ENCODE measurements around the gene ZNF292. TPM values are rescaled to one million over a fixed set of nuclear protein-coding genes. Genes with fewer than 3 reads are reported as not detected.
A peak's percentile ranks its signal among the peaks of the same experiment; 100 is the strongest.

The ZNF292 gene
- total RNA-seq, 2 experiments from 2014 or later = 81.5 to 82.5 TPM

GRCh38 chr6:87151781-87152525, 3.4 kb upstream of the ZNF292 start:
- POLR2A ChIA-PET = interaction anchor here (1.1 to 2.7 kb wide), 2 partner anchors 550 to 1928 kb away, joined by 5 to 9 read pairs; partner anchors contain the start of genes AKIRIN2 and PNRC1
- CTCF ChIA-PET = interaction anchor here (1.4 kb wide), 1 partner anchor 13 kb away, joined by 3 read pairs; no protein-coding TSS in a partner anchor
- intact Hi-C loops (cut with DNase I, micrococcal nuclease) = loop anchor here (5.0 to 10.0 kb wide), 5 partner anchors 253 to 1933 kb away; partner anchors contain the start of genes AKIRIN2 (in 1 of the 2), CFAP206 (in 1 of the 2), PNRC1 (in 1 of the 2) and RARS2 (in 1 of the 2)
- no peaks in the 10 kb centered on the region for H3K9me3 ChIP-seq (ENCODE audit: control insufficient read depth in 1 of 2, insufficient read depth in 1 of 2, low read length in 2 of 2)
- H3K36me3 ChIP-seq (ENCODE audit: insufficient read depth, low read length) = no peaks in the 10 kb centered on the region
- Mint-ChIP-seq H3K27ac (peak overlapping the region; percentile 88), H3K4me1 (ENCODE audit: low read depth) (peaks cover 42% of the 10 kb centered on the region), H3K4me3 (peak overlapping the region; percentile 92), H3K9me3 (no peaks in the 10 kb centered on the region), H3K36me3 (ENCODE audit: low read depth) (peaks cover 22% of the 10 kb centered on the region), H3K27me3 (no peaks in the 10 kb centered on the region)
- ATAC-seq (ENCODE audit: poor library complexity) (peak; percentile 38), DNase-seq (peak; percentile 41 to 83 (median 68))
- peak overlapping the region; percentile 64 for H3K4me3 ChIP-seq (ENCODE audit: low read length)
- TF ChIP-seq CTCF (IDR thresholded peaks at IDR 0.05) = no peak
- peaks cover 34% of the 10 kb centered on the region for H3K4me1 ChIP-seq (ENCODE audit: insufficient read depth, low read length)
- peak overlapping the region; percentile 74 to 76 for H3K27ac ChIP-seq (ENCODE audit: low read depth in 1 of 2, low read length in 2 of 2)
- H3K27me3 ChIP-seq (ENCODE audit: control insufficient read depth in 1 of 2, insufficient read depth in 2 of 2, low read length in 2 of 2) = no peaks in the 10 kb centered on the region

DNA sequence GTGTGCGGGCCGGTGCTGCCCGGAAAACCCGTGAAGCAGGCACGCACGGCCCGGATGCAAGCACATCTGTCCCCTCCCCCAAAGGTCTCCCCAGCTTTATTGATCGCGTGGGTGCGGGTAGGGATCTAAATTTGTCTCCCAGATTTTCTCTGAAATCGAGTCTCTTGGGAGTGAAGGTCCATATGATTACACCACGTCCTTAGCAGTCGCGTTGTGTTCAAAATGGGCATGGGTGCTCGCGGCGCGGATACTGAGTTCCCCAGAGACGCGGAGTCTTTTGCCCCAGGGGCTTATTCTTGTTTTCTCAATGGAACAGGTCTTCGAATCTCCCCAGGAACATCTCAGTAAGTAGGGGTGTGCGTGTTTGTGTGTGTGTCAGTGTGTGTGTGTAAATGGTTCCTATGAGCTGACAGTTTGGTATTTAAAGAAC, 2.8 kb upstream of the ZNF292 start:
- no peaks in the 10 kb centered on the region for H3K36me3 ChIP-seq (ENCODE audit: insufficient read depth, low read length)
- DNase-seq = no peak
- intact Hi-C loops (cut with DNase I, micrococcal nuclease) = loop anchor here (5.0 to 10.0 kb wide), 5 partner anchors 252 to 1932 kb away; partner anchors contain the start of genes AKIRIN2 (in 1 of the 2), CFAP206 (in 1 of the 2), PNRC1 (in 1 of the 2) and RARS2 (in 1 of the 2)
- no peaks in the 10 kb centered on the region for H3K27me3 ChIP-seq (ENCODE audit: control insufficient read depth in 1 of 2, insufficient read depth in 2 of 2, low read length in 2 of 2)
- H3K4me1 ChIP-seq (ENCODE audit: insufficient read depth, low read length) = peaks cover 36% of the 10 kb centered on the region
- no peak for ATAC-seq (ENCODE audit: poor library complexity)
- H3K4me1 Mint-ChIP-seq (ENCODE audit: low read depth) = peaks cover 45% of the 10 kb centered on the region
- H3K9me3 ChIP-seq (ENCODE audit: control insufficient read depth in 1 of 2, insufficient read depth in 1 of 2, low read length in 2 of 2) = no peaks in the 10 kb centered on the region
- peaks cover 24% of the 10 kb centered on the region for H3K36me3 Mint-ChIP-seq (ENCODE audit: low read depth)
- no peaks in the 10 kb centered on the region for H3K9me3 Mint-ChIP-seq
- no peak for TF ChIP-seq CTCF (IDR thresholded peaks at IDR 0.05)
- peak overlapping the region; percentile 74 to 76 for H3K27ac ChIP-seq (ENCODE audit: low read depth in 1 of 2, low read length in 2 of 2)
- H3K4me3 Mint-ChIP-seq = peak overlapping the region; percentile 92
- ChIA-PET CTCF (interaction anchor here (1.4 kb wide), 1 partner anchor 13 kb away, joined by 3 read pairs; no protein-coding TSS in a partner anchor), POLR2A (interaction anchor here (0.6 to 2.7 kb wide), 3 partner anchors 549 to 1928 kb away, joined by 3 to 9 read pairs (median 5); partner anchors contain the start of genes AKIRIN2 and PNRC1)
- no peaks in the 10 kb centered on the region for H3K27me3 Mint-ChIP-seq
- H3K27ac Mint-ChIP-seq = peak overlapping the region; percentile 88
- H3K4me3 ChIP-seq (ENCODE audit: low read length) = peak overlapping the region; percentile 64

DNA sequence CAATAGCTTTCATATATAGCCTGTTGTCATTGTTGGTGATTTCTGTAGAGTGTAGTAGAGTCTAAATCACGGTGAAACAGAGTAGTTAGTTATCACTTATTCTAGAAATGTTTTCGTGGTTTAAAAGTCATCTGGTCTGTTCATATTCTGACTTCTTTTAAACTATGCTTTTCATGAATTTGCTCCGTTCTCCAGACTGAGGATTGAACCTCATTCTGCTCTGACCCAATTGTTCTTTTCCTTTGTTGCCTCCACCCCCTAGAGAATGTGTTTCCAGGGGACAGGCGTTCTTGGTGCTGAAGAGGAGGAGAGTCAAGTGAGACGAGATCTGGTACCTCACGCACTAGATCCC, 748 bp upstream of the ZNF292 start:
- Histone ChIP-seq H3K9me3 (ENCODE audit: control insufficient read depth in 1 of 2, insufficient read depth in 1 of 2, low read length in 2 of 2) (no peaks in the 10 kb centered on the region), H3K27ac (ENCODE audit: low read depth in 1 of 2, low read length in 2 of 2) (peak overlapping the region; percentile 95 to 96), H3K4me1 (ENCODE audit: insufficient read depth, low read length) (peaks cover 49% of the 10 kb centered on the region), H3K4me3 (ENCODE audit: low read length) (peak overlapping the region; percentile 86), H3K36me3 (ENCODE audit: insufficient read depth, low read length) (peaks cover 6% of the 10 kb centered on the region), H3K27me3 (ENCODE audit: control insufficient read depth in 1 of 2, insufficient read depth in 2 of 2, low read length in 2 of 2) (no peaks in the 10 kb centered on the region)
- TF ChIP-seq CTCF (IDR thresholded peaks at IDR 0.05) = no peak
- Mint-ChIP-seq H3K27ac (peak overlapping the region; percentile 88), H3K9me3 (no peaks in the 10 kb centered on the region), H3K4me3 (peak overlapping the region; percentile 92), H3K36me3 (ENCODE audit: low read depth) (peaks cover 28% of the 10 kb centered on the region), H3K4me1 (ENCODE audit: low read depth) (peaks cover 57% of the 10 kb centered on the region), H3K27me3 (no peaks in the 10 kb centered on the region)
- intact Hi-C loops (cut with DNase I, micrococcal nuclease) = loop anchor here (2.0 to 10.0 kb wide), 6 partner anchors 250 to 1930 kb away; partner anchors contain the start of genes AKIRIN2 (in 1 of the 2), CFAP206 (in 1 of the 2), PNRC1 (in 1 of the 2) and RARS2 (in 1 of the 2)
- ChIA-PET CTCF (interaction anchor here (1.2 kb wide), 1 partner anchor 12 kb away, joined by 3 read pairs; no protein-coding TSS in a partner anchor), POLR2A (interaction anchor here (0.7 to 2.7 kb wide), 3 partner anchors 436 to 1927 kb away, joined by 3 to 9 read pairs (median 3); partner anchors contain the start of gene AKIRIN2)
- DNase-seq (no peak), ATAC-seq (ENCODE audit: poor library complexity) (no peak)
